Measurements from ENCODE around the gene RTEL1. TPM values are rescaled to one million over a fixed set of nuclear protein-coding genes. Genes with fewer than 3 reads are reported as not detected.
A peak's percentile ranks its signal among the peaks of the same experiment; 100 is the strongest.
"Not testable (repeated sequence)": the region's sequence is repeated elsewhere in the genome, so short reads cannot be mapped to it uniquely, and the experiment has no call there.

RTEL1 gene
- total RNA-seq, 5 donors from 2014 or later (not counting 1 experiment from before 2014, with no cell fraction given): 30.7 to 41.6 (median 36.8) TPM

DNA sequence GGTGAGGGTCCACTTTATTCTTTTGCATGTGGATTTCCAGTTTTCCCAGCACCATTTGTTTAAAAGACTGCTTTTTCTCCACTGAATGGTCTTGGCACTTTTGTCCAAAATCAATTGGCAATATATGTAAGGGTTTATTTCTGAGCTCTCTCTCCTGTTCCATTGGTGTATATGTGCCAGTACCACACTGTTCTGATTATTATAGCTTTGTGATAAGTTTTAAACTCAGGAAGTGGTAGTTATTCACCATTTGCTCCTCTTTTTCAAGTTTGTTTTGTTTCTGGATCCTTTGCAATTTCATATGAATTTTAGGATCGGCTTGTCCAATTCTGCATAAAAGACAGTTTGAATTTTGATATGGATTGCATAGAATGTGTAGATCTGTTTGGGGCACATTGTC, 54.1 kb downstream of the RTEL1 start:
- no peaks in the 10 kb centered on the region for H3K9me3 ChIP-seq
- H3K27ac Mint-ChIP-seq: no peak overlapping the region
- peaks cover 17 to 43% of the 10 kb centered on the region in 2 donors for H3K36me3 ChIP-seq (ENCODE audit: control insufficient read depth in 2 of 2, extremely low read depth in 1 of 2, insufficient read depth in 1 of 2, low read length in 1 of 2)
- peaks cover 50% of the 10 kb centered on the region for H3K36me3 Mint-ChIP-seq
- ATAC-seq (replicated peaks in 1 of 4) (no peak), DNase-seq (no peak)
- H3K4me1 Mint-ChIP-seq: peaks cover 44 to 62% (median 57%) of the 10 kb centered on the region in 3 donors
- no CpG with 5 or more reads among the region's 1 CpG for WGBS (ENCODE audit: insufficient coverage)
- peak overlapping the region in 2 of 3 donors; percentile 0 to 48 for H3K4me3 Mint-ChIP-seq
- no peak overlapping the region for H3K4me3 ChIP-seq (ENCODE audit: control insufficient read depth in 1 of 2, extremely low read depth in 1 of 2, low read length in 1 of 2)
- H3K27me3 ChIP-seq (replicated peaks in 1 of 2; ENCODE audit: control insufficient read depth in 2 of 2, extremely low read depth in 1 of 2, insufficient read depth in 2 of 2, low read length in 1 of 2): no peaks in the 10 kb centered on the region
- peaks cover 13 to 36% of the 10 kb centered on the region in 2 experiments for H3K4me1 ChIP-seq (ENCODE audit: control insufficient read depth in 1 of 2, extremely low read depth in 1 of 2, insufficient read depth in 2 of 2, low read length in 2 of 2)
- no peaks in the 10 kb centered on the region for H3K27me3 Mint-ChIP-seq
- peaks cover 0 to 8% (median 2%) of the 10 kb centered on the region in 3 donors for H3K9me3 Mint-ChIP-seq
- POLR2A ChIA-PET: no interaction called here
- CTCF ChIA-PET: interaction anchor here in 1 of 2 donors (0.6 kb wide), 1 partner anchor 136 kb away, joined by 3 read pairs; no protein-coding TSS in a partner anchor
- H3K27ac ChIP-seq (ENCODE audit: low read length): no peak overlapping the region

DNA sequence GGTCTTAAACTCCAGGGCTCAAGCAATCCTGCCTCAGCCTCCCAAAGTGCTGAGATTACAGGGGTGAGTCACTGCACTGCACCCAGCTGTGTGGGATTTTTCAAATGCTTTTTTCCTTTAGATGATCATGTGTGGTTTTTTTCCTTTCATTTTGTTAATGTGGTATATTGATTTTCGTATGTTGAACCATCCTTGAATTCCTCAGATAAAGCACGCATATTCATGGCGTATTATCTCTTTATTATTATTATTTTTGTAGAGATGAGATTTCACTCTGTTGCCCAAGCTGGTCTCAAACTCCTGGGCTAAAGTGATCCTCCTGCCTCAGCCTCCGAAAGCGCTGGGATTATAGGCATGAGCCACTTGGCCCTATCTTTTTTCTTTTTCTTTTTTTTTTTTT, 56.7 kb downstream of the RTEL1 start:
- ChIA-PET CTCF (no interaction called here), POLR2A (interaction anchor here in 1 of 2 donors (0.7 kb wide), 1 partner anchor 83 kb away, joined by 3 read pairs; no protein-coding TSS in a partner anchor)
- no peaks in the 10 kb centered on the region for H3K27me3 Mint-ChIP-seq
- Histone ChIP-seq H3K4me3 (ENCODE audit: control insufficient read depth in 1 of 2, extremely low read depth in 1 of 2, low read length in 1 of 2) (no peak overlapping the region), H3K4me1 (ENCODE audit: control insufficient read depth in 1 of 2, extremely low read depth in 1 of 2, insufficient read depth in 2 of 2, low read length in 2 of 2) (peaks cover 6 to 20% of the 10 kb centered on the region in 2 experiments), H3K27ac (ENCODE audit: low read length) (no peak overlapping the region), H3K9me3 (no peaks in the 10 kb centered on the region), H3K36me3 (ENCODE audit: control insufficient read depth in 2 of 2, extremely low read depth in 1 of 2, insufficient read depth in 1 of 2, low read length in 1 of 2) (peaks cover 17 to 52% of the 10 kb centered on the region in 2 donors), H3K27me3 (replicated peaks in 1 of 2; ENCODE audit: control insufficient read depth in 2 of 2, extremely low read depth in 1 of 2, insufficient read depth in 2 of 2, low read length in 1 of 2) (no peaks in the 10 kb centered on the region)
- H3K27ac Mint-ChIP-seq: no peak overlapping the region
- H3K4me1 Mint-ChIP-seq: peaks cover 39 to 55% (median 53%) of the 10 kb centered on the region in 3 donors
- WGBS (ENCODE audit: insufficient coverage): no CpG with 5 or more reads among the region's 5 CpGs
- peaks cover 0 to 15% (median 8%) of the 10 kb centered on the region in 3 donors for H3K9me3 Mint-ChIP-seq
- DNase-seq (no peak), ATAC-seq (replicated peaks in 1 of 4) (no peak)
- H3K4me3 Mint-ChIP-seq: no peak overlapping the region
- peaks cover 66% of the 10 kb centered on the region for H3K36me3 Mint-ChIP-seq

- CTCF ChIA-PET: interaction anchor here (0.6 to 0.7 kb wide), 2 partner anchors 10 to 66 kb away, joined by 3 to 6 read pairs; no protein-coding TSS in a partner anchor
- peaks cover 0 to 15% (median 8%) of the 10 kb centered on the region in 3 donors for H3K9me3 Mint-ChIP-seq
- H3K27ac Mint-ChIP-seq: peak overlapping the region in 1 of 2 donors; percentile 72
- no peak overlapping the region for H3K4me3 ChIP-seq (ENCODE audit: control insufficient read depth in 1 of 2, extremely low read depth in 1 of 2, low read length in 1 of 2)
- peaks cover 57% of the 10 kb centered on the region for H3K36me3 Mint-ChIP-seq
- DNase-seq (no peak), ATAC-seq (replicated peaks in 1 of 4) (no peak)
- H3K36me3 ChIP-seq (ENCODE audit: control insufficient read depth in 2 of 2, extremely low read depth in 1 of 2, insufficient read depth in 1 of 2, low read length in 1 of 2): peaks cover 11 to 43% of the 10 kb centered on the region in 2 donors
- WGBS (ENCODE audit: insufficient coverage): 100% methylated on average over 1 of the region's 2 CpGs
- no peaks in the 10 kb centered on the region for H3K27me3 ChIP-seq (replicated peaks in 1 of 2; ENCODE audit: control insufficient read depth in 2 of 2, extremely low read depth in 1 of 2, insufficient read depth in 2 of 2, low read length in 1 of 2)
- H3K9me3 ChIP-seq: no peaks in the 10 kb centered on the region
- no peaks in the 10 kb centered on the region for H3K27me3 Mint-ChIP-seq
- no peak overlapping the region for H3K27ac ChIP-seq (ENCODE audit: low read length)
- peaks cover 3 to 19% of the 10 kb centered on the region in 2 experiments for H3K4me1 ChIP-seq (ENCODE audit: control insufficient read depth in 1 of 2, extremely low read depth in 1 of 2, insufficient read depth in 2 of 2, low read length in 2 of 2)
- POLR2A ChIA-PET: interaction anchor here in 1 of 2 donors (0.7 kb wide), 1 partner anchor 10 kb away, joined by 6 read pairs; no protein-coding TSS in a partner anchor
- no peak overlapping the region for H3K4me3 Mint-ChIP-seq
- peaks cover 32 to 48% (median 44%) of the 10 kb centered on the region in 3 donors for H3K4me1 Mint-ChIP-seq
These were observed 60.9 kb downstream of the RTEL1 start for GRCh38 chr20:63718996-63719395.

DNA sequence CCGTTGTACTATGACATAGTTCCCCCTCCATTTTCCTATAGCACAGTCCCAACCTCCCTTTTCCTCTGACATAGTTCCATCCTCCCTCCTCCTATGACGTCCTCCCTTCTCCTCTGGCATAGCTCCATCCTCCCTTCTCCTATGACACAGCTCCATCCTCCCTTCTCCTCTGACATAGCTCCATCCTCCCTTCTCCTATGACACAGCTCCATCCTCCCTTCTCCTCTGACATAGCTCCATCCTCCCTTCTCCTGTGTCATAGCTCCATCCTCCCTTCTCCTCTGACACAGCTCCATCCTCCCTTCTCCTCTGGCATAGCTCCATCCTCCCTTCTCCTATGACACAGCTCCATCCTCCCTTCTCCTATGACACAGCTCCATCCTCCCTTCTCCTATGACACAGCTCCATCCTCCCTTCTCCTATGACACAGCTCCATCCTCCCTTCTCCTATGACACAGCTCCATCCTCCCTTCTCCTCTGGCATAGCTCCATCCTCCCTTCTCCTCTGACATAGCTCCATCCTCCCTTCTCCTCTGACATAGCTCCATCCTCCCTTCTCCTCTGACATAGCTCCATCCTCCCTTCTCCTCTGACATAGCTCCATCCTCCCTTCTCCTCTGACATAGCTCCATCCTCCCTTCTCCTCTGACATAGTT, 65.0 kb downstream of the RTEL1 start:
- H3K27ac ChIP-seq (ENCODE audit: low read length); H3K27me3 Mint-ChIP-seq; H3K4me3 Mint-ChIP-seq; H3K27ac Mint-ChIP-seq; DNase-seq; H3K27me3 ChIP-seq (replicated peaks in 1 of 2; ENCODE audit: control insufficient read depth in 2 of 2, extremely low read depth in 1 of 2, insufficient read depth in 2 of 2, low read length in 1 of 2); POLR2A ChIA-PET; H3K9me3 ChIP-seq; ATAC-seq (replicated peaks in 1 of 4); H3K4me3 ChIP-seq (ENCODE audit: control insufficient read depth in 1 of 2, extremely low read depth in 1 of 2, low read length in 1 of 2): not testable (repeated sequence)
- Histone ChIP-seq H3K36me3 (ENCODE audit: control insufficient read depth in 2 of 2, extremely low read depth in 1 of 2, insufficient read depth in 1 of 2, low read length in 1 of 2) (peaks cover 0 to 27% of the 10 kb centered on the region in 2 donors), H3K4me1 (ENCODE audit: control insufficient read depth in 1 of 2, extremely low read depth in 1 of 2, insufficient read depth in 2 of 2, low read length in 2 of 2) (peaks cover 9 to 30% of the 10 kb centered on the region in 2 experiments)
- H3K9me3 Mint-ChIP-seq: peaks cover 0 to 12% (median 11%) of the 10 kb centered on the region in 3 donors
- peaks cover 22 to 44% (median 38%) of the 10 kb centered on the region in 3 donors for H3K4me1 Mint-ChIP-seq
- peaks cover 36% of the 10 kb centered on the region for H3K36me3 Mint-ChIP-seq
- CTCF ChIA-PET: interaction anchor here in 1 of 2 donors (0.7 kb wide), 1 partner anchor 9 kb away, joined by 3 read pairs; no protein-coding TSS in a partner anchor
- 75% methylated on average over 2 of the region's 2 CpGs for WGBS (ENCODE audit: insufficient coverage)

- CTCF ChIA-PET; H3K9me3 Mint-ChIP-seq; H3K9me3 ChIP-seq; H3K27me3 ChIP-seq (replicated peaks in 1 of 2; ENCODE audit: control insufficient read depth in 2 of 2, extremely low read depth in 1 of 2, insufficient read depth in 2 of 2, low read length in 1 of 2); POLR2A ChIA-PET; H3K27me3 Mint-ChIP-seq; H3K4me3 Mint-ChIP-seq; H3K27ac Mint-ChIP-seq; DNase-seq: not testable (repeated sequence)
- H3K36me3 Mint-ChIP-seq: peaks cover 16% of the 10 kb centered on the region
- 38% methylated on average over 14 of the region's 18 CpGs for WGBS (ENCODE audit: insufficient coverage)
- peaks cover 18 to 82% of the 10 kb centered on the region in 2 experiments for H3K4me1 ChIP-seq (ENCODE audit: control insufficient read depth in 1 of 2, extremely low read depth in 1 of 2, insufficient read depth in 2 of 2, low read length in 2 of 2)
- peak in 1 of 4 experiments; percentile 2 for ATAC-seq (replicated peaks in 1 of 4)
- H3K27ac ChIP-seq (ENCODE audit: low read length): peak overlapping the region; percentile 61
- peaks cover 2 to 26% of the 10 kb centered on the region in 2 donors for H3K36me3 ChIP-seq (ENCODE audit: control insufficient read depth in 2 of 2, extremely low read depth in 1 of 2, insufficient read depth in 1 of 2, low read length in 1 of 2)
- H3K4me3 ChIP-seq (ENCODE audit: control insufficient read depth in 1 of 2, extremely low read depth in 1 of 2, low read length in 1 of 2): peak overlapping the region in 1 of 2 donors; percentile 5
- peaks cover 12 to 41% (median 34%) of the 10 kb centered on the region in 3 donors for H3K4me1 Mint-ChIP-seq
These were observed 72.1 kb downstream of the RTEL1 start for GRCh38 chr20:63730189-63730733.

- H3K27me3 Mint-ChIP-seq: no peaks in the 10 kb centered on the region
- Histone ChIP-seq H3K27me3 (replicated peaks in 1 of 2; ENCODE audit: control insufficient read depth in 2 of 2, extremely low read depth in 1 of 2, insufficient read depth in 2 of 2, low read length in 1 of 2) (no peaks in the 10 kb centered on the region), H3K4me3 (ENCODE audit: control insufficient read depth in 1 of 2, extremely low read depth in 1 of 2, low read length in 1 of 2) (no peak overlapping the region), H3K36me3 (ENCODE audit: control insufficient read depth in 2 of 2, extremely low read depth in 1 of 2, insufficient read depth in 1 of 2, low read length in 1 of 2) (peaks cover 7 to 31% of the 10 kb centered on the region in 2 donors), H3K27ac (ENCODE audit: low read length) (no peak overlapping the region), H3K4me1 (ENCODE audit: control insufficient read depth in 1 of 2, extremely low read depth in 1 of 2, insufficient read depth in 2 of 2, low read length in 2 of 2) (peaks cover 23 to 92% of the 10 kb centered on the region in 2 experiments), H3K9me3 (no peaks in the 10 kb centered on the region)
- no peak overlapping the region for H3K4me3 Mint-ChIP-seq
- ChIA-PET CTCF (no interaction called here), POLR2A (no interaction called here)
- ATAC-seq (replicated peaks in 1 of 4) (no peak), DNase-seq (no peak)
- peaks cover 0 to 2% (median 0%) of the 10 kb centered on the region in 3 donors for H3K9me3 Mint-ChIP-seq
- H3K36me3 Mint-ChIP-seq: peaks cover 13% of the 10 kb centered on the region
- 65% methylated on average over 3 of the region's 5 CpGs for WGBS (ENCODE audit: insufficient coverage)
- H3K27ac Mint-ChIP-seq: no peak overlapping the region
- peaks cover 24 to 50% (median 41%) of the 10 kb centered on the region in 3 donors for H3K4me1 Mint-ChIP-seq
These were observed 73.3 kb downstream of the RTEL1 start for GRCh38 chr20:63731410-63731809.

All from T-cell (primary cell).